Thyroid gland (tissue), 4 donors: ENCODE data around the gene RAB13. TPM values are rescaled to one million over a fixed set of nuclear protein-coding genes. Genes with fewer than 3 reads are reported as not detected.

Source experiments
- DNase-seq, 2 donors: peaks; one replicate each; pipeline ENCODE4 v3.0.0-alpha.2; 2019
- H3K27ac ChIP-seq, 3 donors: fragments of 200-600 bp; sonication (generic); 1 replicate in 2 of 3; 2 replicates in 1 of 3; pipeline ENCODE4 v1.5.1; 2016 to 2019; ENCODE audit warnings: mild to moderate bottlenecking in 1 of 3, moderate library complexity in 1 of 3
- H3K27me3 ChIP-seq: fragments of 200-600 bp; sonication (generic); one replicate; pipeline ENCODE4 v1.5.1; 2019
- H3K36me3 ChIP-seq, 2 donors: fragments of 200-600 bp; sonication (generic); one replicate each; pipeline ENCODE4 v1.5.1; 2016 to 2019
- H3K4me1 ChIP-seq, 2 donors: fragments of 200-600 bp; sonication (generic); one replicate each; pipeline ENCODE4 v1.5.1; 2017 to 2019
- H3K4me3 ChIP-seq, 3 donors: fragments of 200-600 bp; sonication (generic); replicated peaks in 1 of 3; 1 replicate in 2 of 3; 2 replicates in 1 of 3; pipeline ENCODE4 v1.5.1; 2016; ENCODE audit warnings: mild to moderate bottlenecking in 1 of 3
- H3K9me3 ChIP-seq: fragments of 200-600 bp; sonication (generic); one replicate; pipeline ENCODE4 v1.5.1; 2017
- CTCF ChIP-seq, 6 experiments: fragments of 200-600 bp in 3 of 6; fragments of 450-650 bp in 3 of 6; sonication (generic) in 3 of 6; IDR thresholded peaks; one replicate each; pipeline ENCODE4 v1.5.1; 2016 to 2019; ENCODE audit warnings: antibody characterized with exemption in 6 of 6, mild to moderate bottlenecking in 2 of 6, inconsistent platforms in 1 of 6, moderate library complexity in 1 of 6
- POLR2A ChIP-seq, 2 donors: fragments of 450-650 bp; IDR thresholded peaks; one replicate each; pipeline ENCODE4 v1.6.1; 2017; ENCODE audit warnings: antibody characterized with exemption in 2 of 2, mild to moderate bottlenecking in 2 of 2, moderate library complexity in 1 of 2
- WGBS, 2 donors: methylation state at CpG; one replicate each; pipeline ENCODE4 v1.1.5; 2017; 5-methylcytosine and 5-hydroxymethylcytosine counted together
- intact Hi-C: fragments of 100-400 bp; cut with DNase I; formaldehyde crosslinking; loops from one replicate; pipeline ENCODE4 v1.15.1; 2023
- total RNA-seq, 4 donors: library from RNA; depleted of rRNA; stranded (reverse); fragments of >200 nt; gene quantifications; one replicate each; pipeline ENCODE4 v1.2.3, GENCODE V29; 2016

RAB13 gene
- total RNA-seq, 4 donors from 2014 or later: 30.6 to 48.2 (median 38.1) TPM

DNA sequence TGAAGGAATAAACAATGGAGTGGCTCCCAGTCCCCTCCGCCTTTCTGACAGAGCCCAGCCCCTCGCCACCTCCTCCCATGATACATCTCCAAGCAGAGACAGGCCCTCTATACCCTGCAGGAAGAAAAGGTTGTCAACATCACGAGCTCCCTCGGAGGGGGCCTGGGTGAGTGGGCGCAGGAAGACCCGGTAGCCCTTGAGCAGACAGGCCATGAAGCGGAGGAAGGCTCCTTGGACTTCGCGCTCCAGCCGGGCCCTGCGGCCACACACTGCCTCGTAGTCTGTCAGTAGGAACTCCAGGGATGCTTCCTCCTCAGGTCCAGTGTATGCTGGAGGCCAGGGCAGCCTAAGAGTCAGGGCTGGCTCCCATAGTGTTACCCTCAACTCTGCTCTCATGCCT, 46.7 kb downstream of the RAB13 start:
- H3K4me3 ChIP-seq: no peak overlapping the region
- no peak for DNase-seq
- no peaks in the 10 kb centered on the region for H3K27me3 ChIP-seq
- peaks cover 46 to 47% of the 10 kb centered on the region in 2 donors for H3K36me3 ChIP-seq
- TF ChIP-seq CTCF (IDR thresholded peaks at IDR 0.05) (no peak), POLR2A (IDR thresholded peaks at IDR 0.05) (no peak)
- H3K4me1 ChIP-seq: peaks cover 0 to 1% of the 10 kb centered on the region in 2 donors
- WGBS, 2 donors: 94 to 96% methylated on average over 9 to 12 of the region's 12 CpGs
- H3K27ac ChIP-seq: no peak overlapping the region
- H3K9me3 ChIP-seq: no peaks in the 10 kb centered on the region
- intact Hi-C loops: no loop called here

- intact Hi-C loops: no loop called here
- Histone ChIP-seq H3K9me3 (no peaks in the 10 kb centered on the region), H3K4me1 (no peaks in the 10 kb centered on the region), H3K27ac (no peak overlapping the region), H3K27me3 (no peaks in the 10 kb centered on the region), H3K36me3 (peaks cover 46 to 52% of the 10 kb centered on the region in 2 donors), H3K4me3 (no peak overlapping the region)
- DNase-seq: no peak
- no peak for TF ChIP-seq CTCF (IDR thresholded peaks at IDR 0.05)
- no peak for TF ChIP-seq POLR2A (IDR thresholded peaks at IDR 0.05)
- 90 to 92% methylated on average over 3 of the region's 3 CpGs for WGBS, 2 donors
Observed at GRCh38 chr1:153938996-153939395, 47.1 kb downstream of the RAB13 start.

- Histone ChIP-seq H3K4me3 (no peak overlapping the region), H3K27me3 (no peaks in the 10 kb centered on the region), H3K36me3 (peaks cover 46 to 68% of the 10 kb centered on the region in 2 donors), H3K4me1 (no peaks in the 10 kb centered on the region), H3K27ac (no peak overlapping the region), H3K9me3 (no peaks in the 10 kb centered on the region)
- no peak for DNase-seq
- intact Hi-C loops: no loop called here
- TF ChIP-seq CTCF (IDR thresholded peaks at IDR 0.05) (no peak), POLR2A (IDR thresholded peaks at IDR 0.05) (no peak)
- 96 to 98% methylated on average over 10 of the region's 10 CpGs for WGBS, 2 donors
Observed at GRCh38 chr1:153937331-153937730, 48.8 kb downstream of the RAB13 start.

- no peak for DNase-seq
- H3K4me3 ChIP-seq: no peak overlapping the region
- WGBS, 2 donors: 89 to 98% methylated on average over 7 to 12 of the region's 12 CpGs
- no peak overlapping the region for H3K27ac ChIP-seq
- TF ChIP-seq POLR2A (IDR thresholded peaks at IDR 0.05) (no peak), CTCF (IDR thresholded peaks at IDR 0.05) (no peak)
- H3K36me3 ChIP-seq: peaks cover 46 to 72% of the 10 kb centered on the region in 2 donors
- no peaks in the 10 kb centered on the region for H3K4me1 ChIP-seq
- intact Hi-C loops: no loop called here
- H3K27me3 ChIP-seq: no peaks in the 10 kb centered on the region
- no peaks in the 10 kb centered on the region for H3K9me3 ChIP-seq
Observed at GRCh38 chr1:153936011-153936802, 49.9 kb downstream of the RAB13 start.

- peaks cover 41 to 65% of the 10 kb centered on the region in 2 donors for H3K36me3 ChIP-seq
- intact Hi-C loops: no loop called here
- H3K27ac ChIP-seq: no peak overlapping the region
- H3K4me1 ChIP-seq: no peaks in the 10 kb centered on the region
- H3K4me3 ChIP-seq: no peak overlapping the region
- no peaks in the 10 kb centered on the region for H3K9me3 ChIP-seq
- no peak for DNase-seq
- 94 to 97% methylated on average over 4 to 9 of the region's 9 CpGs for WGBS, 2 donors
- H3K27me3 ChIP-seq: no peaks in the 10 kb centered on the region
- no peak for TF ChIP-seq POLR2A (IDR thresholded peaks at IDR 0.05)
- TF ChIP-seq CTCF (IDR thresholded peaks at IDR 0.05): no peak
Observed at GRCh38 chr1:153934746-153935145, 51.4 kb downstream of the RAB13 start.
